BJ (cell line): Measurements from ENCODE around the gene ANO8. TPM values are rescaled to one million over a fixed set of nuclear protein-coding genes. Genes with fewer than 3 reads are reported as not detected.

Experiments used
- CTCF ChIA-PET: fragments of 350-600 bp; formaldehyde crosslinking; extraction: SDS; loops from one replicate; lab custom pipeline; 2021; ENCODE audit warnings: antibody characterized with exemption, inconsistent platforms; lab: Yijun Ruan, JAX
- POLR2A ChIA-PET: fragments of 300-600 bp; sonication (Branson Sonifier 250); formaldehyde crosslinking; extraction: SDS; loops from one replicate; lab custom pipeline; 2021; ENCODE audit warnings: antibody characterized with exemption; lab: Charles Lee
- DNase-seq: peaks from one replicate; pipeline ENCODE4 v3.0.0-alpha.2; 2011; ENCODE audit warnings: low read depth
- H3K27me3 ChIP-seq: 2 replicates; pipeline ENCODE4 v1.6.0; 2011; ENCODE audit warnings: low read length; ENCODE audit not compliant: control insufficient read depth, insufficient read depth
- H3K36me3 ChIP-seq: 2 replicates; pipeline ENCODE4 v1.5.1; 2011; ENCODE audit warnings: low read length; ENCODE audit not compliant: control insufficient read depth, insufficient read depth
- H3K4me3 ChIP-seq: 2 replicates; pipeline ENCODE4 v1.5.1; 2011; ENCODE audit warnings: low read depth, mild to moderate bottlenecking, control low read depth, low read length
- polyA plus RNA-seq: library from polyadenylated mRNA; depleted of rRNA; stranded (reverse); fragments of >200 nt; gene quantifications from 2 replicates; pipeline ENCODE4 v1.2.3, GENCODE V29; 2011
- TF ChIP-seq, protein P1 (sequence below): IDR thresholded peaks from 2 replicates; pipeline ENCODE4 v1.5.1; 2011; ENCODE audit warnings: low read depth, mild to moderate bottlenecking, control low read depth, inconsistent platforms, low read length, moderate library complexity; ENCODE audit not compliant: insufficient read depth

Gene ANO8
- polyA plus RNA-seq, 1 experiment = 1.9 TPM

DNA sequence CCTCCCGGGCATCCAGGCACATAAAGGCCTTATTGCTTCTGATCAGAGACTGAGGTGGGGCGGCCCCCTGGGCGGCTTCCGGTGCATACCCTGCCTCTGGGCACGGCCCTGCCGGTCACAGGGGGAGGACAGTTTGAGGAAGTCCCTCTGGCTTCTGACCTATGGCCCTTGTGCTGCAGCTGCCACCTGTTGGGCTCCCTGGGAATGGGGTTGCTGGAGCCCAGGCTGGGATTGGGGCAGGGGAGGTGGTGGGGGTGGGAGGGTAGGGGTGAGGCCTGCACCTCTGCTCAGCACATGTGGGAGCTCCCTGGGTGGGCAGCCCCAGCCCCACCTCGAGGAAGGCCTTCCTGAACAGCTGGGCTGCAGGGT, 10.7 kb downstream of the ANO8 start:
- no peaks in the 10 kb centered on the region for H3K27me3 ChIP-seq
- TF ChIP-seq, protein P1, sequence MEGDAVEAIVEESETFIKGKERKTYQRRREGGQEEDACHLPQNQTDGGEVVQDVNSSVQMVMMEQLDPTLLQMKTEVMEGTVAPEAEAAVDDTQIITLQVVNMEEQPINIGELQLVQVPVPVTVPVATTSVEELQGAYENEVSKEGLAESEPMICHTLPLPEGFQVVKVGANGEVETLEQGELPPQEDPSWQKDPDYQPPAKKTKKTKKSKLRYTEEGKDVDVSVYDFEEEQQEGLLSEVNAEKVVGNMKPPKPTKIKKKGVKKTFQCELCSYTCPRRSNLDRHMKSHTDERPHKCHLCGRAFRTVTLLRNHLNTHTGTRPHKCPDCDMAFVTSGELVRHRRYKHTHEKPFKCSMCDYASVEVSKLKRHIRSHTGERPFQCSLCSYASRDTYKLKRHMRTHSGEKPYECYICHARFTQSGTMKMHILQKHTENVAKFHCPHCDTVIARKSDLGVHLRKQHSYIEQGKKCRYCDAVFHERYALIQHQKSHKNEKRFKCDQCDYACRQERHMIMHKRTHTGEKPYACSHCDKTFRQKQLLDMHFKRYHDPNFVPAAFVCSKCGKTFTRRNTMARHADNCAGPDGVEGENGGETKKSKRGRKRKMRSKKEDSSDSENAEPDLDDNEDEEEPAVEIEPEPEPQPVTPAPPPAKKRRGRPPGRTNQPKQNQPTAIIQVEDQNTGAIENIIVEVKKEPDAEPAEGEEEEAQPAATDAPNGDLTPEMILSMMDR = no peak
- no peak overlapping the region for H3K4me3 ChIP-seq
- ChIA-PET CTCF (no interaction called here), POLR2A (interaction anchor here (0.6 kb wide), 1 partner anchor 12 kb away, joined by 5 read pairs; no protein-coding TSS in a partner anchor)
- no peak for DNase-seq
- peaks cover 14% of the 10 kb centered on the region for H3K36me3 ChIP-seq

DNA sequence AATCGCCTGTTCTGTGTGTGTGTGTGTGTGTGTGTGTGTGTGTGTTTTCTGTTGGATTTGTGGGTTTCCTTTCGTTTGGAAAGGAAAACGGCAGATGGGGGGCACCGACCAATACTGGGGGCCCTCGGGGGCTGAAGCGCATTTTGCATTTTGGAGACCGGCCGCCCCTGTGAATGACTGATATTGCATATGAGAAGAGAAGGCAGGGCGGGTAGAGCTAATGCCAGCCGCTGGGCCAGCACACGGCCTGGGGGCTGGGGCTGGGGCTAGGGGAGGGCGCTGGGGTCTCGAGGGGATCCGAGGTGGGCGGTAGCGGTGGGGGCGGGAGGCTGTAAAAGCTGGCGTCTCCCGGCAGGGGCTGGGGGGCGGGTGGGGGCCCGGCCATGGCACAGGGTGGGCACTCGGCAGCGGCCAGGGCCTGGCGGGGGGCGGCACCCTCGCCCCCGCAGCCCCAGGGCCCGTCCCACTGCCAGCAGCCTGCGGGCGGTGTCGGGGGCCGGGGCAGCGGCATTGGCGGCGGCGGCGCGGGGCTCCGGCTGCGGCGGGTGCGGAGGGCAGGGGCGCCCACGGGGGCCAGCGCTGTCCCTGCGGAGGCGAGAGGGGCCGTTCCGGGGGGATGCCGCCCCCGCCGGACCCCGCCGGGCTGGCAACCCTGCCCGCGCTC, 11.2 kb downstream of the ANO8 start:
- TF ChIP-seq, protein P1 = no peak
- Histone ChIP-seq H3K36me3 (peaks cover 14% of the 10 kb centered on the region), H3K27me3 (no peaks in the 10 kb centered on the region), H3K4me3 (no peak overlapping the region)
- no peak for DNase-seq
- ChIA-PET POLR2A (interaction anchor here (0.6 kb wide), 1 partner anchor 12 kb away, joined by 5 read pairs; no protein-coding TSS in a partner anchor), CTCF (no interaction called here)

DNA sequence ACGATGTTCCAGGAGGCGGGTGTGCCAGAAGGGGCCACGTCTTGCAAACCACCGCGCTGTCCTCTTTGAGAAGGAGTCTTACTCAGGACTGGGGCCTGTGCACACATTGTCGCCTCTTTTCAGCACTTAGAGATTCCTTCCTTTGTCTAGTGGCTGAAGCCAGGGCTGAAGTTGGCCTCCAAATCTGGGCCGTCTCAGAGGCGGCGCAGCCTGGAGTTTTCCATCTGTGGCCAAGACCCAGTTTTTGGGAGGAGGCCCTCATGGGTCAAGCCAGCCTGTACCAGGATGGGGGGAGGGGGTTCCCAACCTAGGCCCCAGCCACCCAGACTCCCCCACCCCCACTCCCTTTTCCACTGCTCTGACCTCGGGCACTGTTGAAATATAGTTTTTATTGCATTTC, 11.8 kb downstream of the ANO8 start:
- H3K36me3 ChIP-seq = peaks cover 14% of the 10 kb centered on the region
- DNase-seq = no peak
- ChIA-PET POLR2A (no interaction called here), CTCF (no interaction called here)
- H3K27me3 ChIP-seq = no peaks in the 10 kb centered on the region
- TF ChIP-seq, protein P1 = no peak
- no peak overlapping the region for H3K4me3 ChIP-seq

DNA sequence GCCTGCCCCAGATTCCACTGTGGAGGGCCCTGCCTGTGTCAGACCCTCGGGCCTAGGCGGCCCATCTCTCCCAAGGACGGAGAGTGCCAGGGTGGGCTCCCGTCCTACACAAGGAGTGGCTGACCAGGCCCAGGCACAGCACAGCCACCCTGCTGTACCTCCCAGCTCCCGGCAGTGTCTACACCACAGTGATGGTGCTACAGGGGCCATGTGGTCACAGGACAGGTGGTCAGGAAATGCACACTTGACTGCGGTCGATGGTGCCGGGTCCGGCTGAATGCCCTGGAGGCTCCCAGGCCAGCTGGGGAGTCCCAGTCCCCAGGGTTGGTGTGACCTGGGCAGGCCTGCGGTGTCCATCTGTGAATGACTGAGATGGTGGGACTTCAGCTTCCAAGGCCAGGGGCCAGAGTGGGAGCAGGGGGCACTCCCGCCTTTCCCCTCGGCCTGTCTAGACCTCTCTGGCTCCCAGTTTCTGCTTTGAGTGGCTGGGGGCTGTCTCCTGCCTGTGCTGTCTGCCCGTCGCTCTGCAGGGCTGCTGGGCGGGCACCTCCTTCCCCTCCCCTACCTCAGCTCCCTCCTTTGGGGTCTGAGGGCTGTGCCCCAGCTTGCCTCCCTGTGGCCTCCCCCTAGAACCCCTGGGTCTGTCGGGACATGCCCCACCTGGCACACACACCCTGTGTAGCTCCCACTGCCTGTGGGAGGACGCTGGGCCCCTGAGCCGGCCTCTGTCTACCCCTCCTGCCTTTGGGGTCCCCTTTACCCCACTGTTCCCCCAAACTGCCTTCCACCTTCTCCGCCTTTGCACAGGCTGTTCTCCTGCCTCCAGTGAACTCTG, 12.8 kb downstream of the ANO8 start:
- Histone ChIP-seq H3K4me3 (no peak overlapping the region), H3K36me3 (peaks cover 14% of the 10 kb centered on the region), H3K27me3 (no peaks in the 10 kb centered on the region)
- TF ChIP-seq, protein P1 = no peak
- ChIA-PET CTCF (no interaction called here), POLR2A (interaction anchor here (0.5 kb wide), 1 partner anchor 10 kb away, joined by 3 read pairs; no protein-coding TSS in a partner anchor)
- no peak for DNase-seq

DNA sequence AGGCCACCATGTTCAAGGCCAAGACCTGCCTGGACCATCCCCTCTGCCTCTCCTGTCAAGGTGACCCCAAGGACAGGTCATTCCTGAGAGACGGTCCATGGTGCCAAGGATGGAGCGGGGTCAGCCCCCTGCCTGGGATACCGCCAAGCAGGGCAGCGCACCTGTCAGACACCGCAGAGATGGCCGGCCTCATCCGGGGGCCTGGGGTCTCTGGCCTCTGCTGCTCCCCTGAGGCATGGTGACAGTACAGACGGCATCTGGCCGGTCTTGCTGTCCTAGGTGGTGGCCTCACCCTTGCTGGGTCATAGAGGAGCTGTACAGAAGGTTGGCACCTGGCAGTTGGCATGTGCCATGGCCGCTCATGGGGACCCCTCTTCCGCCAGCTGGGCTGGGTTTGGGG, 14.2 kb downstream of the ANO8 start:
- ChIA-PET CTCF (interaction anchor here (0.6 kb wide), 1 partner anchor 66 kb away, joined by 3 read pairs; no protein-coding TSS in a partner anchor), POLR2A (no interaction called here)
- TF ChIP-seq, protein P1 = no peak
- no peak for DNase-seq
- H3K27me3 ChIP-seq = no peaks in the 10 kb centered on the region
- peaks cover 19% of the 10 kb centered on the region for H3K36me3 ChIP-seq
- no peak overlapping the region for H3K4me3 ChIP-seq
